GM19238 (cell line): ENCODE results near the gene PTPRG.
A peak's percentile ranks its signal among the peaks of the same experiment; 100 is the strongest.

ENCODE experiments used
- DNase-seq: peaks from one replicate; pipeline ENCODE4 v3.0.0; 2011; ENCODE audit warnings: low spot score; ENCODE audit not compliant: insufficient read length

Gene PTPRG

GRCh38 chr3:61915296-61915695 lies 353.9 kb downstream of the PTPRG start:
- DNase-seq, result no peak

GRCh38 chr3:61919371-61919770 lies 358.0 kb downstream of the PTPRG start:
- DNase-seq, result no peak

GRCh38 chr3:61922118-61922517 lies 360.7 kb downstream of the PTPRG start:
- DNase-seq, result no peak

GRCh38 chr3:61924090-61924735 lies 362.8 kb downstream of the PTPRG start:
- DNase-seq, result no peak

GRCh38 chr3:61924991-61925390 lies 363.6 kb downstream of the PTPRG start:
- DNase-seq, result no peak

- DNase-seq, result no peak
Observed at GRCh38 chr3:61925721-61926120, 364.4 kb downstream of the PTPRG start.

GRCh38 chr3:61926923-61927322 lies 365.6 kb downstream of the PTPRG start:
- DNase-seq, result no peak

GRCh38 chr3:61927332-61927731 lies 366.0 kb downstream of the PTPRG start:
- DNase-seq, result no peak

GRCh38 chr3:61928039-61928438 lies 366.7 kb downstream of the PTPRG start:
- DNase-seq, result no peak

GRCh38 chr3:61928776-61929314 lies 367.5 kb downstream of the PTPRG start:
- DNase-seq, result no peak

- DNase-seq, result no peak
Observed at GRCh38 chr3:61929617-61930016, 368.2 kb downstream of the PTPRG start.

GRCh38 chr3:61932499-61932898 lies 371.1 kb downstream of the PTPRG start:
- DNase-seq, result no peak

- no peak for DNase-seq
Observed at GRCh38 chr3:61933798-61934504, 372.6 kb downstream of the PTPRG start.

GRCh38 chr3:61934505-61934871 lies 373.1 kb downstream of the PTPRG start:
- DNase-seq, result no peak

GRCh38 chr3:61935814-61936213 lies 374.4 kb downstream of the PTPRG start:
- DNase-seq, result no peak

GRCh38 chr3:61936344-61936937 lies 375.1 kb downstream of the PTPRG start:
- DNase-seq, result peak; percentile 30

GRCh38 chr3:61937477-61937876 lies 376.1 kb downstream of the PTPRG start:
- DNase-seq, result no peak

GRCh38 chr3:61938878-61939549 lies 377.6 kb downstream of the PTPRG start:
- no peak for DNase-seq

GRCh38 chr3:61940236-61940635 lies 378.9 kb downstream of the PTPRG start:
- no peak for DNase-seq

- DNase-seq, result no peak
Observed at GRCh38 chr3:61943975-61944374, 382.6 kb downstream of the PTPRG start.

GRCh38 chr3:61944726-61945125 lies 383.4 kb downstream of the PTPRG start:
- no peak for DNase-seq

GRCh38 chr3:61945657-61946056 lies 384.3 kb downstream of the PTPRG start:
- no peak for DNase-seq
